Peyer's patch (tissue), 4 donors: Measurements from ENCODE around the gene CACNA2D1.

Source experiments
- CTCF ChIP-seq, 6 experiments: fragments of 450-650 bp in 4 of 6; fragments of 200-600 bp in 2 of 6; sonication (generic) in 1 of 6; IDR thresholded peaks; one replicate each; pipeline ENCODE4 v1.5.1; 2017 to 2019; ENCODE audit warnings: antibody characterized with exemption in 6 of 6, mild to moderate bottlenecking in 3 of 6, moderate library complexity in 1 of 6
- POLR2A ChIP-seq, 2 donors: fragments of 450-650 bp; IDR thresholded peaks; one replicate each; pipeline ENCODE4 v1.5.1; 2017; ENCODE audit warnings: antibody characterized with exemption in 2 of 2, mild to moderate bottlenecking in 2 of 2, moderate library complexity in 2 of 2

- TF ChIP-seq CTCF (IDR thresholded peaks at IDR 0.05) (no peak), POLR2A (IDR thresholded peaks at IDR 0.05) (no peak)
These were observed 302.1 kb downstream of the CACNA2D1 start for GRCh38 chr7:82141427-82141826.
